ENCODE measurements around the gene DGKD.
"Not testable (repeated sequence)": the region's sequence is repeated elsewhere in the genome, so short reads cannot be mapped to it uniquely, and the experiment has no call there.

Gene DGKD

GRCh38 chr2:233386382-233387041 is 32.2 kb downstream of the DGKD start:
- no peak for DNase-seq (ENCODE audit: low read depth in 2 of 2)

GRCh38 chr2:233387225-233387624 is 32.9 kb downstream of the DGKD start:
- no peak for DNase-seq (ENCODE audit: low read depth in 2 of 2)

GRCh38 chr2:233387667-233388528 is 33.6 kb downstream of the DGKD start:
- no peak for DNase-seq (ENCODE audit: low read depth in 2 of 2)

- DNase-seq (ENCODE audit: low read depth in 2 of 2) = no peak
These were observed 35.4 kb downstream of the DGKD start for GRCh38 chr2:233389601-233390125.

- DNase-seq (ENCODE audit: low read depth in 2 of 2) = no peak
These were observed 41.4 kb downstream of the DGKD start for GRCh38 chr2:233395687-233396086.

DNA sequence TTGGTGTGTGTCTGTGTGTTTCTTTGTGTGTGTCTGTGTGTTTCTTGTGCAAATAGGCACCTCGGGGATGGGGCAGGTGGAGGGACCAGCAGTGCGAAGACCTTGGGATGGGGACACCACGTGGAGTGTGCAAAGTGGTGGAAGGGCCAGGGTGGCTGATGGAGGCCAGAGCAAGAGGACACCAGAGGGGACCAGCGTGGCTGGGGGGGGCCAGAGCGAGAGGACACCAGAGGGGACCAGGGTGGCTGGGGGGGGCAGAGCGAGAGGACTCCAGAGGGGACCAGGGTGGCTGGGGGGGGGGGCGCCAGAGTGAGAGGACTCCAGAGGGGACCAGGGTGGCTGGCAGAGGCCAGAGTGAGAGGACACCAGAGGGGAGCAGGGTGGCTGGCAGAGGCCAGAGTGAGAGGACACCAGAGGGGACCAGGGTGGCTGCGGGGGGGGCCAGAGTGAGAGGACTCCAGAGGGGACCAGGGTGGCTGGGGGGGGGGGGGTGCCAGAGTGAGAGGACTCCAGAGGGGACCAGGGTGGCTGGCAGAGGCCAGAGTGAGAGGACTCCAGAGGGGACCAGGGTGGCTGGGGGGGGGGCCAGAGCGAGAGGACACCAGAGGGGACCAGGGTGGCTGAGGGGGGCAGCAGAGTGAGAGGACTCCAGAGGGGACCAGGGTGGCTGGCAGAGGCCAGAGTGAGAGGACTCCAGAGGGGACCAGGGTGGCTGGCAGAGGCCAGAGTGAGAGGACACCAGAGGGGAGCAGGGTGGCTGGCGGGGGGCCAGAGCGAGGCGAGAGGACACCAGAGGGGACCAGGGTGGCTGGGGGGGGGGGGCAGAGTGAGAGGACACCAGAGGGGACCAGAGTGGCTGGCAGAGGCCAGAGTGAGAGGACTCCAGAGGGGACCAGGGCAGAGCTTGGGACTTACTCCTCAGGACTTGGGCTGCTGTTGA is 42.7 kb downstream of the DGKD start:
- DNase-seq (ENCODE audit: low read depth in 2 of 2) = not testable (repeated sequence)

DNA sequence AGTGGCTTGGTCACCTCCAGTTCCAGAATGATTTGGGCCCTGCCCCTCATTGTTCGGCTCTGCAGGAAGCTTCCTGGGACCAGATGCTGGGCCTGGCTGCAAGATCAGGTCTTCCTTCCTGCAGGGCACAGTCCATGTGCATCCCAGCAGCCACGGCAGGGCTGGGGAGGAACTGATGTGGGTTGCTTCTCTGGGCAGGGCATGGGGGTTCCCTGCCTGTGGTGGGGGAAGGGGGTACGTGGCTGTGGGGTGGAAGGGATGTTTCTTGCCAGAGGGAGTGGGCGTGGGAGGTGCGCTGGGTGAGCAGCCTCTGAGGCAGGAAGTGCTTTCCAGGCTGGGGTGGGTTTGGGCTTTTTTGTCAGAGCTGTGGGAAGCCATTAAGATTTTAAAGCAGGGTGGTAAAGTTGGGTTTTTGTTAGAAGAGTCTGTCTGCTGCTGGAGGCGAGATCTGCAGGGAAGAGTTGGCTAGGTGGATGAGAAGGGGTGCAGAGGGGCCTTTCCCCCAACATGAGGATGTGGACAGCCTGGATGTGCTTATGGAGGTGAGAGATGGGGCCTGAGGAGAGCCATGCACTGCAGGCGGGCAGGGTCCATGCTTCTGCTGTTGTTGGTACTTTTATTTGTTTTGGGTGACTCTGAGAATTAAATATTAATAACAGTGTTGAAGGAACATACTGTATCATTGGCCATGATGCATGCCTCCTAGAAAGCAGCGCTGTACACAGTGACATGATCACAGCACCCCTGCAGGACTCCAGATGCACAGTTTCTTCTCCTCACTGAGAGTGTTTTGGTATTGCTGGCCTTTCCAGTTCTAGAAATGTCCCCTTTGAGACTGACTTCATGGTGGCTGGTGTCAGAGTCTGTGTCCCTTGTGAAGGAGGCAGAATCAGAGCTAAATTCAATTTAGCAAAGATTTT is 45.3 kb downstream of the DGKD start:
- DNase-seq (ENCODE audit: low read depth in 2 of 2) = no peak

GRCh38 chr2:233400341-233400740 is 46.0 kb downstream of the DGKD start:
- no peak for DNase-seq (ENCODE audit: low read depth in 2 of 2)

DNA sequence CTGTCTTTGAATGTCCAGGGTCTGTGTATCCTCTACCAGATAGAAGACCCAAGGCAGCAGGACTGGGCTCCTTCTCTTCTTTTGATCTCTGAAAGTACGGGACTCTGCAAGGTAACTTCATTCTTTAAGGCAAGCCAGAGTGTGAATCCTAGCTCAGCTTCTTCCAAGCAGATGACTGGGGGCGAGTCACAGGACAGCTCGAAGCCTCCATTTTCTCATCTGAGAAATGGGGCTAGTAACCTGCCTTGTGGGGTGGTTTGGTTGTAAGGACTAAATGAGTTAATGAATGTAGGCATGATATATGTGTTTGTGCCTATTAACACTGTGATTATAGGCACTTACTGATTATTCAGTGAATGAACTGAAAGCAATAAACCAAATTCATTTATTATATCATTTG is 46.7 kb downstream of the DGKD start:
- no peak for DNase-seq (ENCODE audit: low read depth in 2 of 2)

- DNase-seq (ENCODE audit: low read depth in 2 of 2) = no peak
These were observed 48.1 kb downstream of the DGKD start for GRCh38 chr2:233402346-233402745.

DNA sequence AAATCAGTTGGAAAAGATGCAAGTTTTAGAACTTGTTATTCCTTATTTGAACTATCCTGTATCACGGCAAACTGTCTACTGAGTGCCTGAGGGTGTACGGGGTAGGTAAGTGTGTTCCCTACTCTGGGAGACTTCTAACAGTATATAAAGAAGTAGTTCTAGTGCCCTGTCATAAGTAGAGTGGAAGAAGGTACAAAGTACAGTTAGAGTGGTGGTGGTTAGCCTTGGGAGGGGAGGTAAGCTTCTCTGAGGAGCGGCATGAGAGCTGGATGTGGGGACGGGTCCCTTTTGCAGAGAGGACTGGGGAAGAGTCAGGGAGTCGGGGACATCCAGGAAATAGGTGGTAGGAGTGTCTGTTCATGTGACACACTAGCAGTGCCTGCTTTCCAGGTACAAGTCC is 48.5 kb downstream of the DGKD start:
- no peak for DNase-seq (ENCODE audit: low read depth in 2 of 2)

DNA sequence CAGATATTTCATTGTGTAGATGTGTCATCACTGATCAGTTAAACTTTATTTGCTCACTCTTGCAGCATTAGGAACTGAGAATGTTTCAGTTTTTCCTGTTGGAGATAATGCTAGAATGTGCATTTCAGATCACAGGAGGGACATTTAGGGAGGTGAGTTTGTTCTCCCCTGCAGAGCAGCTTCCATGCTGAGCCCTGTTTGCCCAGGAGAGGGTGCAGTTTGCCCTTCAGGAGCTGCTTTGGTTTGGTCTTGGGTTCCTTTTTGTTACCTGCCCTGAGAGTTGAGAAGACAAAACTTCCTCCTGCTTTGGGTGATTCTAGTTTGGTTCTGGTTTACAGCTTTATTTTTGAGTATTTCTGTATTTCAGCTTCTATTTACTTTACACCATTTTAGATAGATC is 49.9 kb downstream of the DGKD start:
- DNase-seq (ENCODE audit: low read depth in 2 of 2) = peak in 1 of 2 donors; percentile 49

- no peak for DNase-seq (ENCODE audit: low read depth in 2 of 2)
These were observed 52.6 kb downstream of the DGKD start for GRCh38 chr2:233406865-233407264.

GRCh38 chr2:233407771-233408181 is 53.5 kb downstream of the DGKD start:
- DNase-seq (ENCODE audit: low read depth in 2 of 2) = no peak

- DNase-seq (ENCODE audit: low read depth in 2 of 2) = no peak
These were observed 54.3 kb downstream of the DGKD start for GRCh38 chr2:233408366-233409285.

DNA sequence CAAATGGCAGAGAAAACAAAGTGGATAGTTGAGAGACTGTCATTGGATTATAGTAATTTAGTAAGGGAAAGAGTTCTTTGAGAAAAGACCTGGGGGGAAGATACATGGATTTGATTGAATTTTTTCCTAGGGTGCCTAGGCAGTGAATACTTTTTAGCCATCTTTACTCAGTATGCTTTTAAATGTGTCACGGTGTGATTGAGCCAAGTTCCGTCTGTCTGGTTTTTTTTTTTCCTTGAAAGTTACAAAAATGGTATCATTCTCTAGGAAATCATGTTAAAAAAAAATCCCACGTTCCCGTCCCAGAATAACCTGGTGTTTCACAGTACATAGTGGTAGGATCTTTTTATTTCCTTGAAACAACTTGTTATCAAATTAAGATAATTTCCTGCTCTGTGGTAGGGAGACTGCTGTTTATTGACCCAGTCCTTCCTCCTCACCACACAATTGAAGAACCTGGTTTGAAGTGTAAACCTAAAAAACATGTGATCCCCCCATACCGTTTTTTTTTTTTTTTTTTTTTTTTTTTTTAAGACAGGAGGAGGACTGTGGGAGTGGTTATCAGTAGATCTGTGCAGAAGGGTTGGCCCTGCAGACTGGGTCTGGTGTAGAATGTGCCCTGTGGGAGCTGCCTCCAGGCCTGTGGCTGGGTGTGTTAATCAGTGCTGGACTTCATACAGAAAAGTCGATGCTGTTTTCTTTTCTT is 55.1 kb downstream of the DGKD start:
- no peak for DNase-seq (ENCODE audit: low read depth in 2 of 2)

DNA sequence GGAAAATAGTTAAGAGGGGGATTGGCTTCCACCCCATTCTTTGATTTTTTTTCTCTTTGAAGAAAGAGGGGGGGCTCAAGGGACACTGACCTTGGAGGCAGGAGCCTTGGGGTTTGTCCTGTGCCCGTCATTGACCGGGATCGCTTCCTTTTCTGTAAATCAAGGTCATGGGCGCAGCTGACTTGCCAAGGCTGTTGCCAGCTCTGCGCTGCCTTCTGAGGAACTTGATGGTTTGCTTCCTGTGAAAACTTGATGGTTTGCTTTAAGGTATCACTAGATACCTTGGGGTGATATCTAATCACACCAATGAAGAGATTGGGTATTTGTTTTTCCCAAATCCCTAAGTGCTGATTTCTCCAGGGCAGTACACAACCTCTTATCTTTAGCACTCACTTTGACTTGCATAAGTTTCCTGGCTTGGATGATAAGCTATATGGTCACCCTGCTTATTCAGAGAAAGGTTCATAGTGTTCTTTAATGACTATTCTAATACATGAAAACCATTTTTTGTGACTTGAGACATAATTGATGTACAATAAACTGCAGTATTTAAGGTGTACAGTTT is 56.0 kb downstream of the DGKD start:
- DNase-seq (ENCODE audit: low read depth in 2 of 2) = no peak

DNA sequence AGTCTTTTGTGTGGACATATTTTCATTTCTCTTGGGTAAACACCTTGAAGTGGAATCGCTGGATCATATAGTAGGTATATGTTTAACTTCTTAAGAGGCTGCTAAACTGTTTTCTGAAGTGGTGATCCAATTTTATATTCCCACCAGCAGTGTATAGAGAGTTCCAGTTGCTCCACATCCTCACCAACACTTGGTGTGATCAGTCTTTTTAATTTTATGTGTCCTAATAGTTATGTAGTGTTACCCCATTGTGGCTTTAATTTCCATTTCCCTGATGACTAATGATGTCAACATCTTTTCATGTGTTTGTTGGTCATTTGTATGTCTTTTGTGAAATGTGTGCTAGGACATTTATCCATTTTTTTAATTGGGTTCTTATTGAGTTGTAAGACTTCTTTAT is 56.9 kb downstream of the DGKD start:
- DNase-seq (ENCODE audit: low read depth in 2 of 2) = no peak

GRCh38 chr2:233412405-233412804 is 58.1 kb downstream of the DGKD start:
- DNase-seq (ENCODE audit: low read depth in 2 of 2) = no peak
